Activated CD4-positive, alpha-beta T cell treated with anti-CD3 and anti-CD28 coated beads for 4 hours (primary cell): Measurements from ENCODE around the gene SIL1.
A peak's percentile ranks its signal among the peaks of the same experiment; 100 is the strongest.
"Not testable (repeated sequence)": the region's sequence is repeated elsewhere in the genome, so short reads cannot be mapped to it uniquely, and the experiment has no call there.

Experiments used
- DNase-seq, 2 donors: peaks; one replicate each; pipeline ENCODE4 v3.0.0-alpha.2; 2020

Gene SIL1

DNA sequence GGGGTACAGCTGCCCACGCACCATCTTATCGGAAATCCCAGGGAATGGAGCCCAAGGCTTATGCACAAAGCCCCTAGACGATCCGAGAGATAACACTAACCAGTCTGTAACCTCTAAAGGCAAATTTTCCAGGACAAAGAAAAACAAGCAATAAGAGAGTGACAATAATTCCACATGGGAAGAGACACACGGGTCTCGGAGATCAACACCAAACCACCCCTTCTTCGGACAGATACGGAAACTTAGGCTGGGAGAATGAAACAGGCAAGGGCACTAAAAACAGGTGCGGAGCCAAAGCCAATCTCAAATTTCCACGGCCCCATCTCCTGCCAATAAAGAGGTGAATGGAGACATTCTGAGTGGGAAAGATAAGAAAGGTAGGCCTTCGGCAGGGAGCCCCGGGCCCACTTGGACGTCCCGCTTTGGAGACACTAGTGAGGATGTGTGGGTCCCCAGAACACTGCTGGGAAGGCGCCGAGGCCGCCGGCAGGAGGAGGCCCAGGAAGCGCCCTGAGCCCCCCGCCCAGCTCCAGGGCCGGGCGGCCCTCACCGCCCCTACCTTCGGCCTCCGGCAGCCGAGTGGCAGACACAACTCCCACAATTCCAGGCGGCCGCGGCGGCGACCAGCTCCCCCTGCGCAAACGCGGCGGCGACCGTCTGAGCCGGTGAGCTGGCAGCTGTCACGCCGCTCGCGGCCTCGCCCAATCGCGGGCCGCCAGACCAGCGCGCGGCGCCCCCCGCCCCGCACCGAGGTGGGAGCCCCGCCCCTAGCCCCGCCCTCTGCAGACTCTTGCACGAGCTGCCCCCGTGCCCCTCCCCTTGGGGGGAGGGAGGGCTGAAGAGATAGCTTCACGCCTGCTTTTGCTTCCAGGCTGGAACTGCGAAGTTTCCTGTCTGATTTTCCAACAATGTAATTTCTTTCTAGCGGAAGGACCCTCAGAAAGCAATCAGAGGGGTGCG is at the start of gene SIL1:
SIL1 (minus strand) TSS at position 659 of the 960 bp plus-strand sequence. CDS start 70,525 bp downstream, outside the sequence.
- peak; percentile 96 to 97 for DNase-seq

- DNase-seq: peak; percentile 49 to 63
Observed at GRCh38 chr5:139246394-139246793, 48.2 kb upstream of the SIL1 start.

DNA sequence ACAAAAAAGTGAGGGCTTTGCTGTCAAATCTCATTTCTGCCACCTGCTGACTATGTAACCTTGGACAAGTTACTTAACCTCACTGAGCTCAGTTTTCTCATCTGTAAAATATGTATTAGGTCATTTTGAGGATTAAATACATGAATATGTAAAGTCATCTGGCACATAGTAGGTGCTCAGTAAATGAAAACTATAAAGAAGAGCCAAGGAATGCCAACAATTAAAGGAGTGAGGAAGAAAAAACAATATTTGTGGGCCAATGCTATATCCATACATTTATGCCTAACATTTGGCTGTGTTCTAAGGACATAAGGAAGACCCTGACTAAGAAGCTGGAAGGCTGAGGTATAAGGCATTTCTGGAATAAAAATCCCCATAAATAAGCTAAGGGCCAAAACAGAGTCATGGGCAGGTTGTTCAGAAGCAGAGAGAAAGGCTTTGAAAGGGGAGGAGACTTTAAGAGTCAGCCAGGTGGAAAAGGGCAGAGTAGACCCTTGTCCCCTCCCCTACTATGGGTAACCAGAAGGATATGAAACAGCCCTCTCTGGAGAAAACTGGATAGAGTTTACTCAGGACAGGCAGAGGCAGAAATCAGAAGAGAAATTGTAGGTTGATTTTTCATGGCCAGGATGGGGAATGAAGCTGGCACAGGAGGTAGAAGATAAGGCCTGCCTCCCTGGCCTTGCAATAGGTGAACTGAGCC is 47.6 kb upstream of the SIL1 start:
- no peak for DNase-seq

- DNase-seq: no peak
Observed at GRCh38 chr5:139243425-139243970, 45.3 kb upstream of the SIL1 start.

DNA sequence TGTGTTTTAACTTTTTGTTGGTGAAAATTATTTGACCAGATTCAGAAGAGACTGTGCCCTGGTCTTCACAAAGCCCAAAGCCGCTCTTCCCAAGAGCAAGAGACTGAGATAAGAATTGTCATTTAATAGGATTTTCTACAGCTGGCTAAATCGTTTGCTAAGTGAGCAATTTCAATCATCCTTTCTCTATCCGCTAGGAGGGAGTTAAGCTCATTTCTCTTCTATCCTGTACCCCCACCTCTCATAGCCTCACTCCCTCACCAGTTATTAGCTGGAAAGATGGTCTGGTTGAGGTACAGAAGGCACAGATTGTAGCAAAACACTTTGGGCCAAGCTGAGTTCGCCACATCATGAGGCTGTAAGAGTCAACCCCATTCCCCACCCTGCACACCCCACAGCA is 43.0 kb upstream of the SIL1 start:
- no peak for DNase-seq

GRCh38 chr5:139236479-139236878 is 38.3 kb upstream of the SIL1 start:
- no peak for DNase-seq

GRCh38 chr5:139232147-139232724 is 34.1 kb upstream of the SIL1 start:
- DNase-seq: no peak

- no peak for DNase-seq
Observed at GRCh38 chr5:139228201-139228803, 30.1 kb upstream of the SIL1 start.

DNA sequence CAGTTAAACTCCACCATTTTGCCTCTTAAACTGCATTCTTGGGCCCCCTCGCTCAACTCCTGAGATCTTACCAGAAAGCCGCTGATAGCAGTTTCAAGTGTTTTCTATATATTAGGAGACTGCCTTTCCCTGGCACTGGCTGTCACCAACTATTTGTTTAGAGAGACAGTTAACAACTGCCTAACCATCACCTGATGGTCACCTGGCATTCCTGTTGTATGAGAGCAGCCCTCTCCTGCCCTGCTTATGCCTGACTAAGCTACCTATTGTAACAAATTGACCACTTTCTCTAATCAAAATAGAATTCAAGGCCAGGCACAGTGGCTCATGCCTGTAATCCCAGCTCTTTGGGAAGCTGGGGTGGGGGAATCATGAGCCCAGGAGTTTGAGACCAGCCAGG is 28.0 kb upstream of the SIL1 start:
- DNase-seq: no peak

DNA sequence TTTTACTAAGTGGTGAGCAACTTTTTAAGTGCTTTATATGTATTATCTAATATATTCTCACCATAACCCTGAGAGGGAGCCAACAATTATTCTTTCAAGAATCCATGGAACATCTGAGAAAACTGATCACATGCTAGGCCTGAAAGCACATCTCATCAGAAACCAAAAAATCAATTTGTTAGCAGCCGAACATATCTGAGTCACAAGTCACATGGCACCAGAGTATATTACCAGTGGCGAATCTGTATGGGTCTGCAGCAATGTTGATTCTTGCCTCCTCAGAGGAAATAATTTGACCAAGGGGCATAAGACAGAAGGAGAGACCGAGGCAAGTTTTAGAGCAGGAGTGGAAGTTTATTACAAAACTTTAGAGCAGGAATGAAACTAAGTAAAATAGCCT is 25.3 kb upstream of the SIL1 start:
- DNase-seq: no peak

- DNase-seq: no peak
Observed at GRCh38 chr5:139222346-139222745, 24.2 kb upstream of the SIL1 start.

DNA sequence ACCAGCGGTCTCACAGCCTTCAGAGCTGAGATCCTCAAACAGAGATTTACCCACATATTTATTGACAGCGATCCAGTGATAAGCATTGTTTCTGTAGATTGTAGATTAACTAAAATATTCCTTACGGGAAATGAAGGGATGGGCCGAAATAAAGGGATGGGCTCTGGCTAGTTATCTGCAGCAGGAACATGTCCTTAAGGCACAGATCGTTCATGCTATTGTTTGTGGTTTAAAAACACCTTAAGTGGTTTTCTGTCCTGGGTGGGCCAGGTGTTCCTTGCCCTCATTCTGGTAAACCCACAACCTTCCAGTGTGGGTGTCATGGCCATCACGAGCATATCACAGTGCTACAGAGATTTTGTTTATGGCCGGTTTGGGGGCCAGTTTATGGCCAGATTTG is 19.9 kb upstream of the SIL1 start:
- not testable (repeated sequence) for DNase-seq

DNA sequence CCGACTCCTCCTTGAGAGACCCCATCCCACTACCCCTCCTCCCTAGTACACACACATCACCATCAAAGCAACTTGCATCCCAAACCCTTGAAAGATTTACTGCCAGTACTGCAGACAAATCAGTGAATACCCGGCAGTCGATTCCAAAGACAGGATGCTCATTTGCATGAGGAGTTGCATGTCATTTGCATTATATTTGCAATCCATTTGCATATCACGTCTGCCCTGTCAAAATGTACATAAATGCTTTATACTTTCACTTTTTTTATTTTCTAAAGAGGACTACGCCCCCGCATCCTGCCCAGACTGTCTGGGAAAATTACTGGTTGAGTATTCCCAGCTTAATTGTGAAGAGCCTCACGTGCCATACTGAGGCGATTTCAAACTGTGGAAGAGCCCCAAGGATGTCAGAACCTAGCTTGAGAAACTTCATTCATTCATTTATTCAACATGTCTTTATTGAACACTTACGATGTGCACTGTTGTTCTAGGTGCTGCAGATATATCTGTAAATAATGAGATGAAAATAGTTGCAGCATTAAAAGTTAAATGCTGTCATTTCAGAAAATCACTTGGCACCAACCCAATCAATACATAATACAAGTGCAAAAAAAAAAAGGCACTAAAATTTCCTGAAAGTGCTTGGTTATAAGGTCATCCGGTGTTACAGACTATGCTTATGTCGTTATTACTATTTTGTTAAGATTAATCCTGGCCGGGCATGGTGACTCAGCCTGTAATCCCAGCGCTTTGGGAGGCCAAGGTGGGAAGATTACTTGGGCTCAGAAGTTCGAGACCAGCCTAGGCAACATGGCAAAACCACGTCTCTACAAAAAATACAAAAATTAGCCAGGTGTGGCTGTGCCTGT is 17.2 kb upstream of the SIL1 start:
- DNase-seq: no peak

DNA sequence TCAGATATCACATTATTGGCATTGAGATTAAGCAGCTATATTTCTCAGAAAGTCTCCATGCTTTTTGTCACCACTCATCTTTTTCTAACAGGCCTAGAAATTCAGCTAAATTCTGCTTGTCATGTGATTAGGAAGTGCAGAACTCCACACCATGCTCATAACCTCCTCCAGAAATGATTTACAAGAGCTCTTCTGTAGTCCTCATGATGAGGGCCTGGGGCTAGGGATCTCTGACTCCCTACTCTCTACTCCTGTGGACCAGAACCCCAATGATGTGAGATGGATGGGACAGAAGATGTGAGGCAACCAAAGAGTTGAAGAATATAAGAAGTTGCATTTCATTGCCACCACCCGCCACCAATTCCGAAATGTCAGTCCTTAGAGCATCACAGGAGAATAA is 16.5 kb upstream of the SIL1 start:
- no peak for DNase-seq

- DNase-seq: no peak
Observed at GRCh38 chr5:139212906-139213305, 14.7 kb upstream of the SIL1 start.

DNA sequence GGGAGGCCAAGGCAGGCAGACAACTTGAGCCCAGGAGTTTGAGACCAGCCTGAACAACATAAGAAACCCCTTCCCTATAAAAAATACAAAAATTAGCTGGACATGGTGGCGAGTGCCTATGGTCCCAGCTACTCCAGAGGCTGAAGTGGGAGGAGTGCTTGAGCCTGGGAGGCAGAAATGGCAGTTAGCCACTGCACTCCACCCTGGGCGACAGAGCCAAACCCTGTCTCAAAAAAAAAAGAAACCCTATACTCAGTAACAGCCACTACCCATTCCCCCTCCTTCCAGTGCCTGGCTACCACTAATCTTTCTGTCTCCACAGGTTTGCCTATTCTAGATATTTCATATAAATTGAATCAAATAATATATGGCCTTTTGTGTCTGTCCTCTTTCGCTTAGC is 14.3 kb upstream of the SIL1 start:
- no peak for DNase-seq

DNA sequence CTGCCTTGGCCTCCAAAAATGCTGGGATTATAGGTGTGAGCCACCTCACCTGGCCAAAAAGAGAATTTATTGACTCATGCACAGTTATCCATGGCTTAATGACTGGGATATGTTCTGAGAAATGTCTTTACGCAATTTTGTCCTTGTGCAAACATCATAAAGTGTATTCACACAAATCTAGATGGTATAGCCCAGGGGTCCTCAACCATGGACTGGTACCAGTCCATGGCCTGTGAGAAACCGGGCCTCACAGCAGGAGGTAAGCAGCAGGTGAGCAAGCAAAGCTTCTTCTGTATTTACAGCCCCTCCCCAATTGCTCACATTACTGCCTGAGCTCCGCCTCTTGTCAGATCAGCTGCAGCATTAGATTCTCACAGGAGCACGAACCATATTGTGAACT is 12.4 kb upstream of the SIL1 start:
- no peak for DNase-seq

DNA sequence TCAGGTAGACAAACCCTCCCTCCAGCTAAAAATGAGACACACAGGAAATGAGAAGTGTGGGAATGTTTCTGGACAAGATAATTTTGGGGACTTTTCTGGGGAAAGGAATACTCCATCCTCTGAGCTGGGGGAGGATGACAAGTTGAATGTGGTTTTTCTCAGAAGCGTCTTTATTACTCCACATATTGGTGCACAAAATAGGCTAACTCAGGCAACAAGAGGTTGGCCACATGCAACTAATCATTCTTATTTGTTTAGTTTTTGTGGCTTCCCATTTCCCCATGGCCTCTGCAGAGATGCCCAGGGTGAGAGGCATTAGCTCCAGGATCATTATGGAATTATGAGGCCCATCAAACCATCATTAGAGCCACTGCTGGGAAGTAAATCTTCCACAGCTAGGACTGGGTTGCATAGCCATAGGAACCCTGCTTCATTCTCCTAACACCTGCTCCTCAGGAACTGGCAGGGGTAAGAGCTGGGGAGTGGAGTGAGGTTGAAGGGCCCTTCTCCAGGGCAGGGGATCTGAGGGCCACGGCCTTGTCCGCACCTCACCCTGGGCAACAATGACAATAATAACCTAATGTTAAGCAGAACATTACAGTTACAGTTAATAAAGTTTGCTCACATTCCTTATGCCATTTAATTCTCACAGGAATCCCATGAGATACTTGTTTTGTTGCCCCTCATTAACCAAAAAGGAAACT is 9.3 kb upstream of the SIL1 start:
- no peak for DNase-seq

DNA sequence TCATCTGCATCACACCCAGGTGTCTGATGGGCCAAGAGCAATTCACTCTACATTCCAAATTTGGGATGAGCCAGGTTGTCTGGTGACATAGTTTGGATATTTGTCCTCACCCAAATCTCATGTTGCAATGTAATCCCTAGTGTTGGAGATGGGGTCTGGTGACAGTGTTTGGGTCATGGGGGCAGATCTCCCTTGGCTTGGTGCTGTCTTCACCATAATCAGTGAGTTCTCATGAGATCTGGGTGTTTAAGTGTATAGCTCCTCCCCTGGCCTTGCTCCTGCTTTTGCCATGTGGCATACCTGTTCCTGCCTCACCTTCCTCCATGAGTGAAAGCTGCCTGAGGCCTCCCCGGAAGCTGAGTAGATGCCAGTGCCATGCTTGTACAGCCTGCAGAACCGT is 7.4 kb upstream of the SIL1 start:
- no peak for DNase-seq

- no peak for DNase-seq
Observed at GRCh38 chr5:139205124-139205523, 7.0 kb upstream of the SIL1 start.

DNA sequence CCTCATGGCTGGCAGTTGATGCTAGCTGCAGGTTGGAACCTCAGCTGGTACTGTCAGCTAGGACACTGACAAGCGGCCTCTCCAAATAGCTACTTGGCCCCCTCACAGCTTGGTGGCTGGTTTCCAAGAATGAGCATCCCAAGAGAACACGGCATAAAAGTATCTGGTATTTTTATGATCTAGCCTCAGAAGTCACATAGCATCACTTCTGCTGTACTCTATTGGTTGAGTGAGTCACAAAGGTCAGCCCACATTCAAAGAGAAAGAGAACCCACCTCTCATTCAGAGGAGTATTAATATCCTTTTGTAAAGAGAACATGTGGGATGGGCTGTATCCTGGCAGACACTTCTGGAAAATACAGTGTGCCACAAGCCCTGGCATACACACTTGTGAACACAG is 6.0 kb upstream of the SIL1 start:
- no peak for DNase-seq
